ENCODE results near the gene SS18L1. TPM values are rescaled to one million over a fixed set of nuclear protein-coding genes. Genes with fewer than 3 reads are reported as not detected.

SS18L1 gene
- total RNA-seq, 1 donor = 8.9 TPM

DNA sequence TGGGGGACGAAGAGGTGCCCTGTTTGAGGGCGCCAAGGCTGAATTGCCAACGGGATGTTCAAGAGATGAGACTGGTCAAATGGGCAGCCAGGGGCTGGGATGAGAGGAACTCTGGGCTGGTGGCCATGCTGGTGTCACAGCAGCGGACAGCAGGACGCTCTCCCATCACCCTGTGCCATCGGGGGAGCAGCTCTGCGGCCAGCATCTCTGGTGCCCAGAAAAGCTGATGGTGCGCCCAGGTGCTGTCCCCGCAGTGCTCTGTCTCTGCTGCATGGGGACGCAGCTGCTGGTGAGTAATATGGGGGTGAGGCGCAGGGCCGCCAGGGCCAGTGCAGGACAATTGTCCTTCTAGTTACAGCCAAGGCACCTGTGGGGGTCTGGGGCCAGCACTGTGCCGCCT is 81.5 kb downstream of the SS18L1 start:
- no peak for TF ChIP-seq CTCF (IDR thresholded peaks at IDR 0.05; ENCODE audit: insufficient read depth, low read length)
- no peak for DNase-seq (ENCODE audit: low read depth)
- no peak overlapping the region for H3K4me3 ChIP-seq (ENCODE audit: low read depth, low read length)

- DNase-seq (ENCODE audit: low read depth) = no peak
- H3K4me3 ChIP-seq (ENCODE audit: low read depth, low read length) = no peak overlapping the region
- TF ChIP-seq CTCF (IDR thresholded peaks at IDR 0.05; ENCODE audit: insufficient read depth, low read length) = no peak
Measured at GRCh38 chr20:62225820-62226635, 82.5 kb downstream of the SS18L1 start.

DNA sequence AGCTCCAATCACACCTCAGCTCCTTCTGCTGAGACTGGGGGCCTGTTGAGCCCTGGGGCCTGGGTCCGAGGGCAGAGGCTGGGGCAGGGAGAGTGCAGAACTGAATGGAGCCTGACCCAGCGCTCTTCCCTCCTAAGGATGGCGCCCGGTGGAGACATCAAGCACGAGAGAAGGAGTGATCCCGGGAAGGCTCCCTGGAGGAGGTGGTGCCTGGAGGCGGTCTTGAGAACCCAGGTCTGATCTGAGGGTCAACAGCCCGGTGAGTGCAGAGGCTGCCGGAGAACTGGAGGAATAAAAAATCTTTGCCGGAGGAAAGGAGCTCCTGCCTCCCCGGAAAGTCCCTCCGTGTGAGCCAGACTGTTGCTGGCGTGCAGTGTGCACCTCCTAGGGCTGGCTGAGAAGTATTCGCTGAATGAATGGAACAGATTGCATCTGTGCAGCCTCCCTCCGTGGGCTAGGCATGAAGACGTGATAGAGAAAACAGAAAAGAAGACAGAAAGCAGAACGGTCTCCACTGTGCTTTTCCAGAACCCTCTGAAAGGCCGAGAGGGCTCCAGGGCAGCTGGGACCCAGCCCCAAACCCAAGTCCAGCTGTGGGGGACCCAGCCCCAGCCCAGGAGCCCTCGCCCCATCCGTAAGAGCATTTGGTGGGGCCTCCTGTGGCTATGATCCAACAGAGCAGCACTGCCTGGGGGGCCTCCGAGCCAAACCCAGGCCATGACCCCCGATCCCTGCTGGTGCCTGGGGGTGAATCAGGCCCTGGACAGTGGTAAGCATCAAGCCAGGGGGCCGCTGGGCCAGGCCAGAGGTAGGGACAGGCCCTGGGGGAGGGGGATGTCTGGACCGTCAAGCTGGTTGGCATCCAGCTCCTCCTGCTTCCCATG is 83.4 kb downstream of the SS18L1 start:
- no peak for DNase-seq (ENCODE audit: low read depth)
- no peak overlapping the region for H3K4me3 ChIP-seq (ENCODE audit: low read depth, low read length)
- TF ChIP-seq CTCF (IDR thresholded peaks at IDR 0.05; ENCODE audit: insufficient read depth, low read length) = no peak

DNA sequence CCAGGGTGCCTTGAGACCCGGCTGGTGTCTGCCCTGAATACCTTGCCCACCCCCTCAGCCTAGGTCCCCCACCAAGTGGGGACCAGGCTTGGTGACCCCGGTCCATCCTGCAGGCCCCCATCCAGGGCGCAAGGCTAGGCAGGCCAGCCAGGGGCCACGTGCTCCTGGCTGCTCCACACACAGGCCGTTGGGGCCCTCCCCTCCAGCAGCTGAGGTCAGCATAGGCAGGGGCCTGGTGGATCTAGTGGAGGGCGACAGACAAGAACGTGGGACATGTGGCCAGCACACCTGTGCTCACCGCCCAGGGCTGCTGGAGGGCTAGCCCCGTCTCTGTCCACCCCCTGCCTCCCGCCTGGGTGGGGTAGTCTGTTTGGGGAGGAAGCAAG is 84.0 kb downstream of the SS18L1 start:
- DNase-seq (ENCODE audit: low read depth) = no peak
- no peak for TF ChIP-seq CTCF (IDR thresholded peaks at IDR 0.05; ENCODE audit: insufficient read depth, low read length)
- no peak overlapping the region for H3K4me3 ChIP-seq (ENCODE audit: low read depth, low read length)

- no peak overlapping the region for H3K4me3 ChIP-seq (ENCODE audit: low read depth, low read length)
- no peak for DNase-seq (ENCODE audit: low read depth)
- TF ChIP-seq CTCF (IDR thresholded peaks at IDR 0.05; ENCODE audit: insufficient read depth, low read length) = no peak
Measured at GRCh38 chr20:62227977-62228958, 84.7 kb downstream of the SS18L1 start.

DNA sequence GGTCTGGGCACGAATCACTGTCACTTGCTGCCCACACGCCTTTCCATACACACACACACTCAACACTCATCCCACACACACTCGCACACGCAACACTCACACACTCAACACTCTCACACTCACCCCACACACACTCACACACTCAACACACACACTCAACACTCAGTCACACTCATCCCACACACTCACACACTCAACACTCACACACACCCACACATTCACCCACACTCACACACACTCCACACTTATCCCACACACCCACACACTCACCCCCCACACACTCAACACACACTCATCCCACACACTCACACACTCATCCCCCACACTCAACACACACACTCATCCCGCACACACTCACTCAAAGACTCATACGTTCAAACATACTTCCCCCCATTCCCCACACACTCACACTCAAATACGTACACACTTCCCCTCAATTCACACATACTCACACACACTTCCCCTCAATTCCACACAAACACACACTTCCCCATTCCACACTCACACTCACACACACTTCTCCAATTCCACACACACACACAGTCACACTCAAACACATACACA is 85.5 kb downstream of the SS18L1 start:
- no peak for DNase-seq (ENCODE audit: low read depth)
- no peak overlapping the region for H3K4me3 ChIP-seq (ENCODE audit: low read depth, low read length)
- no peak for TF ChIP-seq CTCF (IDR thresholded peaks at IDR 0.05; ENCODE audit: insufficient read depth, low read length)

Measured in fibroblast of the aortic adventitia (primary cell).